ENCODE results near the gene FHOD3.

DNA sequence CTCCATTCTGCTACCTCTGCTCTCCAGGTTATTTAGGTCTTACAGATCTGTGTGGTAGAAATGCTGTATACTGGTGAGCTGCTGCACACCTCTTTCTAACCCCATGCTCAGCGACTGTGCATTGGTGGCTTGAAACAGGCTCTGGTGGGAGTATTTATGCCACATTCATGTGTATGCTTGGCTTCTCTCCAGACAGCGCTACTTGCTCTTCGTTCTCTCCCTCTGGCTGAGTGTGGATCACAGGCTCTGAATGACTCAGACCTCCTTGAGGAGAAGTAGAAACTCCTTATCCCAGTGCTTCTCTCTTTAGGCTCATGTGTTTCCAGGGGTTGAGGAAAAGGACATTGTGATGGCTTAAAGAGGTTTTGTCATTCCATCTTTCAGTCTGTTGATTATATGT, 54.9 kb downstream of the FHOD3 start:
- TF ChIP-seq, protein P1, sequence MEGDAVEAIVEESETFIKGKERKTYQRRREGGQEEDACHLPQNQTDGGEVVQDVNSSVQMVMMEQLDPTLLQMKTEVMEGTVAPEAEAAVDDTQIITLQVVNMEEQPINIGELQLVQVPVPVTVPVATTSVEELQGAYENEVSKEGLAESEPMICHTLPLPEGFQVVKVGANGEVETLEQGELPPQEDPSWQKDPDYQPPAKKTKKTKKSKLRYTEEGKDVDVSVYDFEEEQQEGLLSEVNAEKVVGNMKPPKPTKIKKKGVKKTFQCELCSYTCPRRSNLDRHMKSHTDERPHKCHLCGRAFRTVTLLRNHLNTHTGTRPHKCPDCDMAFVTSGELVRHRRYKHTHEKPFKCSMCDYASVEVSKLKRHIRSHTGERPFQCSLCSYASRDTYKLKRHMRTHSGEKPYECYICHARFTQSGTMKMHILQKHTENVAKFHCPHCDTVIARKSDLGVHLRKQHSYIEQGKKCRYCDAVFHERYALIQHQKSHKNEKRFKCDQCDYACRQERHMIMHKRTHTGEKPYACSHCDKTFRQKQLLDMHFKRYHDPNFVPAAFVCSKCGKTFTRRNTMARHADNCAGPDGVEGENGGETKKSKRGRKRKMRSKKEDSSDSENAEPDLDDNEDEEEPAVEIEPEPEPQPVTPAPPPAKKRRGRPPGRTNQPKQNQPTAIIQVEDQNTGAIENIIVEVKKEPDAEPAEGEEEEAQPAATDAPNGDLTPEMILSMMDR (conservative IDR thresholded peaks at IDR 0.05 in 1 of 2, IDR thresholded peaks at IDR 0.05 in 1 of 2; ENCODE audit: extremely low read depth in 1 of 2, insufficient read depth in 1 of 2, low read depth in 1 of 2, low read length in 2 of 2): no peak
- no peak for TF ChIP-seq EZH2 (IDR thresholded peaks at IDR 0.05; ENCODE audit: borderline replicate concordance, low read length)

All from mammary epithelial cell (primary cell).